K562 (cell line): ENCODE results near the gene CNNM2. TPM values are rescaled to one million over a fixed set of nuclear protein-coding genes. Genes with fewer than 3 reads are reported as not detected.

Source experiments
- ATAC-seq: fragments of 200-7000 bp; cut with Tn5 transposase; 3 replicates; pipeline ENCODE4 v1.9.1; 2020; ENCODE audit warnings: moderate library complexity
- BruUV-seq: library from RNA; stranded (reverse); fragments of 400-500 nt; replicated peaks from 2 replicates; lab custom pipeline; 2021; lab: Mats Ljungman, UMichigan
- CTCF ChIA-PET: fragments of 300-600 bp; formaldehyde crosslinking; extraction: SDS; loops from one replicate; lab custom pipeline; 2021; ENCODE audit warnings: low intra/inter-chr PET ratio; lab: Yijun Ruan, JAX
- POLR2A ChIA-PET: fragments of 300-600, 350-650 bp; sonication (Branson Sonifier 250); formaldehyde crosslinking; extraction: SDS; loops from one replicate; lab custom pipeline; 2021; ENCODE audit warnings: antibody characterized with exemption, inconsistent platforms; lab: Yijun Ruan, JAX
- DNase-seq, 4 experiments: peaks; one replicate each; pipeline versions ENCODE4 v3.0.0 to v3.0.0-alpha.2; 2011 to 2018; ENCODE audit warnings: low spot score in 3 of 4, mixed read lengths in 3 of 4; ENCODE audit errors: extremely low read depth in 1 of 4
- FAIRE-seq: peaks from 2 replicates; lab custom pipeline; 2011; peaks lifted over from hg19 to GRCh38; lab: Jason Lieb, UNC
- H2AFZ ChIP-seq: 2 replicates; pipeline ENCODE4 v1.6.0; 2011; ENCODE audit warnings: low read depth, low read length, control low read depth, inconsistent platforms
- H3K27ac ChIP-seq: fragments of 200-600 bp; 3 replicates; pipeline ENCODE4 v1.8.0; 2011; ENCODE audit warnings: low read depth, mild to moderate bottlenecking, control low read depth, inconsistent platforms, low read length, moderate library complexity, mixed read lengths; ENCODE audit errors: extremely low read depth
- H3K27me3 ChIP-seq, 2 experiments: fragments of 300-600 bp in 1 of 2; 2 replicates in 1 of 2; 3 replicates in 1 of 2; pipeline versions ENCODE4 v1.6.0 to v1.8.0; 2011; ENCODE audit warnings: inconsistent platforms in 2 of 2, low read length in 2 of 2, mild to moderate bottlenecking in 1 of 2, mixed read lengths in 1 of 2, moderate library complexity in 1 of 2; ENCODE audit not compliant: control insufficient read depth in 2 of 2, insufficient read depth in 2 of 2
- H3K36me3 ChIP-seq: fragments of 300-600 bp; 3 replicates; pipeline ENCODE4 v1.8.0; 2011; ENCODE audit warnings: mild to moderate bottlenecking, low read length, inconsistent platforms; ENCODE audit not compliant: control insufficient read depth, insufficient read depth
- H3K4me1 ChIP-seq, 2 experiments: fragments of 200-600 bp in 1 of 2; replicated peaks in 1 of 2; 2 replicates in 1 of 2; 3 replicates in 1 of 2; pipeline versions ENCODE4 v1.5.1 to v1.8.0; 2011; ENCODE audit warnings: inconsistent platforms in 2 of 2, low read length in 2 of 2, mild to moderate bottlenecking in 1 of 2, mixed read lengths in 1 of 2, moderate library complexity in 1 of 2; ENCODE audit not compliant: control insufficient read depth in 2 of 2, insufficient read depth in 2 of 2
- H3K4me2 ChIP-seq: 2 replicates; pipeline ENCODE4 v1.6.1; 2011; ENCODE audit warnings: low read length, control low read depth, inconsistent platforms, mixed read lengths; ENCODE audit not compliant: insufficient read depth
- H3K4me3 ChIP-seq: fragments of 200-600 bp; sonication (generic), shearing (Covaris generic); 2 replicates; pipeline ENCODE4 v1.5.1; 2016; ENCODE audit warnings: control low read depth, inconsistent platforms
- H3K79me2 ChIP-seq: fragments of 200-600 bp; 3 replicates; pipeline ENCODE4 v1.8.0; 2011; ENCODE audit warnings: low read length, inconsistent platforms; ENCODE audit not compliant: control insufficient read depth, insufficient read depth
- H3K9ac ChIP-seq, 2 experiments: 2 replicates each; pipeline versions ENCODE4 v1.6.0 to v1.6.1; 2011; ENCODE audit warnings: low read depth in 2 of 2, low read length in 2 of 2, control low read depth in 1 of 2, inconsistent platforms in 1 of 2, mild to moderate bottlenecking in 1 of 2, mixed read lengths in 1 of 2; ENCODE audit not compliant: insufficient read depth in 1 of 2
- H3K9me1 ChIP-seq: one replicate; pipeline ENCODE4 v1.6.0; 2011; ENCODE audit warnings: inconsistent platforms, mild to moderate bottlenecking, low read length, moderate library complexity; ENCODE audit not compliant: control insufficient read depth, insufficient read depth
- H3K9me3 ChIP-seq: replicated peaks from 2 replicates; pipeline ENCODE4 v1.5.1; 2011; ENCODE audit warnings: low read depth, low read length, inconsistent platforms; ENCODE audit not compliant: control insufficient read depth, insufficient read depth
- H4K20me1 ChIP-seq: replicated peaks from 2 replicates; pipeline ENCODE4 v1.6.1; 2011; ENCODE audit warnings: low read length, inconsistent platforms, mixed read lengths; ENCODE audit not compliant: control insufficient read depth, insufficient read depth
- CCNT2 ChIP-seq: IDR thresholded peaks from 2 replicates; pipeline ENCODE4 v1.6.1; 2011; ENCODE audit warnings: borderline replicate concordance, low read depth, mild to moderate bottlenecking, moderate library complexity, mixed read lengths, low read length; ENCODE audit not compliant: insufficient read length; ENCODE audit errors: extremely low read depth
- ETV5 ChIP-seq: sonication (generic); formaldehyde crosslinking; IDR thresholded peaks from 2 replicates; pipeline ENCODE4 v1.4.0; 2020; ENCODE audit warnings: low read depth, mild to moderate bottlenecking, missing genetic modification reagents
- FIP1L1 ChIP-seq: fragments of 200-400 bp; formaldehyde crosslinking; IDR thresholded peaks from 2 replicates; pipeline ENCODE4 v1.6.1; 2018; ENCODE audit warnings: mild to moderate bottlenecking, low read depth, low read length; ENCODE audit not compliant: poor library complexity, severe bottlenecking
- FOSL1 ChIP-seq: fragments of 200-800 bp; sonication (Bioruptor generic); conservative IDR thresholded peaks from 2 replicates; pipeline ENCODE4 v1.6.1; 2016; ENCODE audit warnings: missing genetic modification characterization, missing compliant biosample characterization
- GTF2F1 ChIP-seq: IDR thresholded peaks from 2 replicates; pipeline ENCODE4 v1.6.1; 2011; ENCODE audit warnings: low read depth, low read length, improper control_type of control experiment
- JUND ChIP-seq, 2 experiments: IDR thresholded peaks; 2 replicates in 1 of 2; 3 replicates in 1 of 2; pipeline ENCODE4 v1.6.1; 2011; ENCODE audit warnings: borderline replicate concordance in 2 of 2, low read depth in 2 of 2, low read length in 2 of 2, improper control_type of control experiment in 1 of 2, missing biosample characterization in 1 of 2, missing genetic modification characterization in 1 of 2, missing genetic modification reagents in 1 of 2
- MED1 ChIP-seq: sonication (generic); formaldehyde crosslinking; IDR thresholded peaks from 2 replicates; pipeline ENCODE4 v1.8.1; 2023; ENCODE audit warnings: missing genetic modification reagents, borderline replicate concordance
- MEIS2 ChIP-seq: fragments of 450-650 bp; IDR thresholded peaks from 2 replicates; pipeline ENCODE4 v1.6.1; 2014; ENCODE audit warnings: mild to moderate bottlenecking; ENCODE audit not compliant: partially characterized antibody
- NONO ChIP-seq, 2 experiments: fragments of 200-400 bp in 1 of 2; fragments of 450-650 bp in 1 of 2; formaldehyde crosslinking in 1 of 2; IDR thresholded peaks; 2 replicates each; pipeline ENCODE4 v1.6.1; 2017; ENCODE audit warnings: low read depth in 2 of 2, mild to moderate bottlenecking in 2 of 2, moderate library complexity in 2 of 2, low read length in 1 of 2
- NR3C1 ChIP-seq: sonication (generic); formaldehyde crosslinking; IDR thresholded peaks from 2 replicates; pipeline ENCODE4 v1.8.1; 2022; ENCODE audit warnings: missing genetic modification reagents
- TEAD1 ChIP-seq, 2 experiments: fragments of 450-650 bp in 1 of 2; sonication (generic) in 1 of 2; formaldehyde crosslinking; IDR thresholded peaks; 2 replicates each; pipeline versions ENCODE4 v1.4.0 to v1.8.0; 2020 to 2022; ENCODE audit warnings: mild to moderate bottlenecking in 2 of 2, missing genetic modification reagents in 1 of 2
- ZFX ChIP-seq: sonication (generic); formaldehyde crosslinking; IDR thresholded peaks from 2 replicates; pipeline ENCODE4 v1.8.0; 2022; ENCODE audit warnings: mild to moderate bottlenecking, missing genetic modification reagents, moderate library complexity
- ZNF644 ChIP-seq: fragments of 200-800 bp; sonication (Bioruptor generic); IDR thresholded peaks from 2 replicates; pipeline ENCODE4 v1.6.1; 2016; ENCODE audit warnings: low read depth, missing genetic modification characterization, missing compliant biosample characterization
- WGBS: fragments of 100-300 bp; shearing (Covaris generic); methylation state at CpG from one replicate; pipeline ENCODE4 v1.1.6; 2016; ENCODE audit warnings: low coverage, mixed read lengths; ENCODE audit not compliant: insufficient coverage; ENCODE audit errors: missing lambda C conversion rate; 5-methylcytosine and 5-hydroxymethylcytosine counted together
- in situ Hi-C: fragments of 300-500 bp; cut with MboI; formaldehyde crosslinking; loops from 4 replicates; pipeline ENCODE4 v1.15.0; 2018; ENCODE audit warnings: inconsistent platforms, mixed read lengths
- intact Hi-C: fragments of 100-400 bp; cut with micrococcal nuclease; formaldehyde crosslinking; loops from 2 replicates; pipeline ENCODE4 v1.14.2; 2022
- polyA plus RNA-seq, 8 experiments: library from polyadenylated mRNA; depleted of rRNA in 4 of 8; stranded (reverse) in 5 of 8; unstranded in 3 of 8; fragments of >200 nt; fragmentation: Nextera tagmentation in 2 of 8; fragmentation: Illumina TruSeq in 1 of 8; extraction: Ambion mirVana in 2 of 8; extraction: Trizol in 1 of 8; gene quantifications; 2 replicates each; pipeline versions ENCODE4 v1.2.1 to v1.2.3, GENCODE V29; 2011 to 2014; ENCODE audit warnings: inconsistent platforms in 1 of 8, missing spikeins in 1 of 8
- total RNA-seq, 7 experiments: library from RNA; depleted of rRNA in 6 of 7; stranded (reverse); fragments of >200 nt in 6 of 7; fragmentation: Illumina TruSeq in 2 of 7; extraction: Trizol in 2 of 7; gene quantifications; 2 replicates each; pipeline versions ENCODE4 v1.2.1 to v1.2.3, GENCODE V29; 2011 to 2021; ENCODE audit warnings: low replicate concordance in 1 of 7
- TF ChIP-seq, protein P1 (sequence below), 2 experiments: fragments of 200-800 bp in 1 of 2; sonication (Bioruptor generic) in 1 of 2; sonication (generic) in 1 of 2; formaldehyde crosslinking in 1 of 2; IDR thresholded peaks in 1 of 2; conservative IDR thresholded peaks in 1 of 2; 2 replicates each; pipeline versions ENCODE4 v1.5.0 to v1.6.1; 2016 to 2020; ENCODE audit warnings: missing compliant biosample characterization in 1 of 2, missing genetic modification characterization in 1 of 2, missing genetic modification reagents in 1 of 2

CNNM2 gene
- total and polyA plus RNA-seq, 9 of the 15 experiments (the other 6 are each of a cell fraction or from before 2014, with no cell fraction given) = 0.21 to 5.0 (median 1.3) TPM

DNA sequence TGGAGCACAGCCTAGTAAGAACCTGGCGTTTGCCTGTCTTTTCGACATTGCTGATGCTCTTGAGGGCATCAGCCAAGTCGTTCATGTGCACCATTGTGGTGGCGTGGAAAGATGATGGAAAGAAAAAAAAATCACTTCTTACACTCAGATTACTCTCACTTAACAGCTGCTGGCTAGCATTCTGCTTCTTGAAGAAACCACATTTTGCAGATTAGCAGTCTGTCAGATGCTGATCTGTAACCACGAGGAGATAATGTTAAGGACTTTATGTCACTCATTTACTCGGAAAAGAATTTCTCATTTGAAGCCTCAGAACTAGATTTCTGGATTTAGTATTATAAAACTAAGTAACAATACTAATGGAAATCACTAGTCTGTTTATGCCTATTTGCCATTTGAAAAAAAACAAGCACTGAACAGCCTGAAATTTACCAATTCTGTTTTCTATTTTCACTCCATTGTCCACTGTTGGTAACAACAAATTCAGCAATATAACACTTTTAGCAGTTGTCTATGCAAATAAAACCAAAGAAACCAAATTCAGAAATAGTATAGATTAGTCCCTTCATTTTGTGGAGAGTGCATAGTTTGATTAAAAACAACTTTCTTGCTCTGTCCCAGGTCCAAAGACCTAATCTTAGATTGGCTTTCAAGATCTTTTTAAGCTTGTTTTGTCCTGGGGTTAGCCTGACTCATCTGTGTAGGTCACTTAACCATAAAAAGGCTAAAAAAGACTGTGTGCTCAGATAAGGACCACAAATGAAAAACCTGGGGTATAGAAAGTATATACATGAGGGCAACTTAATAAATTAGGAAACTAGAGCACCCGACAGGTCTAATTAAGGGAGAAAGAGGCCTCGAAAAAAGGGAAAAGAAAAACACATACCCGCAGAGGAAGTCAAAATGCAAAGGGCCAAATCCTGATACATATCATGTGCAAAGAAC lies 207.5 kb downstream of the CNNM2 start:
- Histone ChIP-seq H3K4me1 (peaks cover 2 to 4% of the 10 kb centered on the region in 2 experiments; a peak in 3 of 5 replicates), H3K79me2 (no peaks in the 10 kb centered on the region), H3K4me2 (no peak overlapping the region), H2AFZ (no peak overlapping the region), H3K27ac (peak overlapping the region; percentile 29; the same call in 1 of the 3 replicates), H3K27me3 (no peaks in the 10 kb centered on the region), H3K4me3 (no peak overlapping the region), H3K9me1 (no peaks in the 10 kb centered on the region), H3K9me3 (no peaks in the 10 kb centered on the region), H3K9ac (no peak overlapping the region), H4K20me1 (no peaks in the 10 kb centered on the region), H3K36me3 (no peaks in the 10 kb centered on the region)
- WGBS = 6% methylated on average over 6 of the region's 9 CpGs
- ATAC-seq (peak; percentile 70; the same call in 2 of the 3 replicates), DNase-seq (peak; percentile 10 to 33 (median 18)), FAIRE-seq (peak; percentile 42)
- BruUV-seq = no TSS peak
- intact Hi-C loops = no loop called here
- CTCF ChIA-PET = interaction anchor here (0.7 kb wide), 1 partner anchor 119 kb away, joined by 3 read pairs; no protein-coding TSS in a partner anchor
- POLR2A ChIA-PET = interaction anchor here (0.5 kb wide), 1 partner anchor 350 kb away, joined by 3 read pairs; no protein-coding TSS in a partner anchor
- in situ Hi-C loops = no loop called here
- no peak for TF ChIP-seq MED1 (CRISPR knock-in tag)
- TF ChIP-seq GTF2F1 = no peak
- TF ChIP-seq CCNT2 = peak; percentile 13
- no peak for TF ChIP-seq NR3C1 (CRISPR knock-in tag)
- no peak for TF ChIP-seq ZFX
- peak; percentile 70; the same call in 1 of the 2 replicates for TF ChIP-seq JUND (IDR thresholded peaks at IDR 0.05; ENCODE audit: borderline replicate concordance, low read depth, low read length)
- TF ChIP-seq JUND (tag; IDR thresholded peaks at IDR 0.05; ENCODE audit: borderline replicate concordance, low read depth, low read length) = no peak; the same call in 2 of the 3 replicates
- TF ChIP-seq, protein P1, sequence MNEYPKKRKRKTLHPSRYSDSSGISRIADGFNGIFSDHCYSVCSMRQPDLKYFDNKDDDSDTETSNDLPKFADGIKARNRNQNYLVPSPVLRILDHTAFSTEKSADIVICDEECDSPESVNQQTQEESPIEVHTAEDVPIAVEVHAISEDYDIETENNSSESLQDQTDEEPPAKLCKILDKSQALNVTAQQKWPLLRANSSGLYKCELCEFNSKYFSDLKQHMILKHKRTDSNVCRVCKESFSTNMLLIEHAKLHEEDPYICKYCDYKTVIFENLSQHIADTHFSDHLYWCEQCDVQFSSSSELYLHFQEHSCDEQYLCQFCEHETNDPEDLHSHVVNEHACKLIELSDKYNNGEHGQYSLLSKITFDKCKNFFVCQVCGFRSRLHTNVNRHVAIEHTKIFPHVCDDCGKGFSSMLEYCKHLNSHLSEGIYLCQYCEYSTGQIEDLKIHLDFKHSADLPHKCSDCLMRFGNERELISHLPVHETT (CRISPR knock-in tag; conservative IDR thresholded peaks at IDR 0.05 in 1 of 2, IDR thresholded peaks at IDR 0.05 in 1 of 2) = peak in 1 of 2 experiments; percentile 51; a peak in 1 of 4 replicates
- TF ChIP-seq MEIS2 = peak; percentile 39
- TF ChIP-seq NONO (IDR thresholded peaks at IDR 0.05; ENCODE audit: low read depth in 2 of 2, low read length in 1 of 2) = no peak
- peak; percentile 86 for TF ChIP-seq FOSL1 (tag)
- no peak for TF ChIP-seq FIP1L1
- TF ChIP-seq ZNF644 (tag) = 0 out of 2 replicates have a peak, but pooled peaks have one; percentile 41
- peak in 1 of 2 experiments; percentile 74; a peak in 2 of 4 replicates for TF ChIP-seq TEAD1 (CRISPR knock-in tag; IDR thresholded peaks at IDR 0.05)
- no peak for TF ChIP-seq ETV5 (CRISPR knock-in tag)
